EH (cell line): ENCODE data around the gene PDZRN3.

Experiments used
- DNase-seq: peaks from one replicate; pipeline ENCODE4 v3.0.0-alpha.2; 2015; ENCODE audit warnings: low read depth

Gene PDZRN3

DNA sequence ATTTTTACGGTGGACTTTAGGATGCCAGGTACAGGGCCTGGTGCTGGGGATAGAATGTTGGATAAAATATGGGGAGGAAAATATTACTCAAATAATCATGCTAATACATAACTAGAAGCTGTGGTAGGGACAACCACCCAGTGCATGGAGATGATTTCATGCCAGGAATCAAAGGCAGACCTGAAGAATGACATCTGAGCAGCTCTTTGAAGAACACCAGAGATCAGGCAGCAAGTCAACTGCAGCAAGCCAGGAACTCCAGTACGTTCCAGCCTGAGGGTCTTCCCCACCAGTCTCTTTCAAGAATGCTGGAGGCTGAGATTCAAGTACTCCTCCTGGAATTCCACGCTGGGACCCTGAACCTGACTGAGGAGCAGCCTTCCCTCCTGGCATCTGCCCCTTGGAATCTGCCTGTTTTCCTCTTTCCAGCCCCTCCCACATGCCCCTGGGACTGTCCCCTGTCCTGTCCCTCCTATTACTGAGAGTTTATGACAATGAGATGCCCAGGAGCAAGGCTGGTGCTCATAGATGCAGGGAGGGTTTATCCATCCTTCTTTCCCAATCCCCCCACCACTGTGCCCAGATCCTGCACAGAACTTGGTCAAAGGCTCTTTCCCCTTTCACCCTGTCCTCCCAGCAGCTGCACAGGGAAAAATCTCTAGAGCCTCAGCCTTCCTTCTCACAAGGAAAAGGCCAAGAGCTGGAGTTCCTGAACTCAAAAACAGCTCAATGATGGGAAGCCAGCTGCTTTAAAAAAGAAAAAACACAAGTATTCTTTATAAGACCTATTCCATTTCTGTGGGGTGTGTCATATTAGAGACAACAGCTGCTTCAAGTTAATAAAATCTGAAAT, 68.0 kb downstream of the PDZRN3 start:
- DNase-seq = peak; percentile 11

DNA sequence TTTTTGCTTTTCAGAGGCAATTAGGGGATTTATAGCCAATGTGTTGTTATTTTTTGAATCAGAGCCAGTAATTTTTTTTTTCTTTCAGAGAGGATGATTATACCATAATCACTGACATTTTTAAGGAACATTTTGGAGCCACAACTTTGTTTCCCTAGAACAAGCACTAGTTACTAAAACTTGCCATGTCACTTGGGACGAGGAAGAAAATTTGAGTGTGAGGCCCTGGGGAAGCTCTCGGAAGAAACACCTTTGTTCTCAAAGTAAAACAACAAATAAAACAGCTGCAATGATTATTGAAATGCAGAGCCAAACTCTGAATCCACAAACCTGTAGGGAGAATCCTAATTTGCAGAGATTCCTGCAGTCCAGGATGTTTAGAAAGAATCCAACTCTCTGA, 69.7 kb downstream of the PDZRN3 start:
- no peak for DNase-seq

DNA sequence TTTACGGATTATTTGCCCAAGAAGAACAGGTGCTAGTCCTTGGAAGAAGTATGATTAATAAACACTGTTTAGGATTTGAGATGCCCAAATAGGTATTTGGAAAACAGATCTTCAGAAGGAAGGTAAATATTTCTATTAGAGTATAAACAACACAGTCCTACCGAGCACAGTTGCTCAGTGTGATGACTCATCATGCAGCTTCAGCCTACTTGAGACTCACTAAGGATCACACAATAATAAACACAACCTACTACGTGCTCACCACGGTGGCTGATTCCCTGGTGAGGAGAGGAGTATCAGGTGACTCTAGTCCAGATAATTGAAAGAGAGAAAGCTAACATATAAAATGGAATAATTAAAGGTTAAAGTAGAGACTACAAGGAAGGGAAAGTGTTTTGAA, 72.0 kb downstream of the PDZRN3 start:
- DNase-seq = peak; percentile 52

DNA sequence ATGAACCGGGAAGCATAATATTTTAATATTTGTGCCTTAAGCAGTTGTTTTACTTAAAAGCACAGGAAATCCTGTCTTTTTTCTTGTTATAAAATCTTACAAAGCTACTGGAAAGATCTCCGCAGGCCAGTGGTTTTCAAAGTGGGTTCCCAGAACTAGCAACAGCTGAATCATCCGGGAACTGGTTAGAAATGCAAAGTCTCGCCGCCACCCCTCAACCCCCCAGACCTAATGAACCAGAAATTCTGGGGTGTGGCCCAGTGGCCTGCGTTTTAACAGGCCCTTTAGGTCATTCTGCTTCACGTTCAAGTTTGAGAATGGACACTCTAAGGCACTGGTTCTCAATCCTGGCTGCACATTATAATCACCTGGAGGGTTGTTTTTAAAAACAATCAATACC, 74.7 kb downstream of the PDZRN3 start:
- DNase-seq = no peak

DNA sequence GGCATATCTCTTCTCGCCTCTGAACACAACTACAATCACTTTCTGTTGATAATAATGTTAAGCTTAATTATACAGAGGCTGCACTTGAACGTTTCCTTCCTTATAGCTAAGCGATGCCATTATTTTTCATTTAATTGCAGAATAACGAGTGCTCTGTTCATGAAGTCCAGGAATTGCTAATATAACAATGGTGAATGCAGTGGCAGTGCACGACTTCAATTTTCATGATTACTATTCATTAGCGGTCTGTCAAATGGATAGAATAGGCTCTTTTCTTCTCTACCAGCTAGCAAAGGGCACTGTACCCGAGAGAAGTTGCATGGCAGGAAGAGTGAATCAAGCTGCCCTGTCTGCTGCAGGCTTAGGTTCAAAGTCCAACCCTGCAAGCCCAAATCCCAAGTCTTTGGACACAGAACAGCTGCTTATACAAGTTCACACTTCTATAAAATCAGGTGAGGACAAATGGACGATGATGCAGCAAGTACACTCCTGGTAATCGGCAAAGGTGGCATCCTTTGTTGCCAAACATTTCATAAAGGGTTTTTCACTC, 75.6 kb downstream of the PDZRN3 start:
- DNase-seq = no peak

DNA sequence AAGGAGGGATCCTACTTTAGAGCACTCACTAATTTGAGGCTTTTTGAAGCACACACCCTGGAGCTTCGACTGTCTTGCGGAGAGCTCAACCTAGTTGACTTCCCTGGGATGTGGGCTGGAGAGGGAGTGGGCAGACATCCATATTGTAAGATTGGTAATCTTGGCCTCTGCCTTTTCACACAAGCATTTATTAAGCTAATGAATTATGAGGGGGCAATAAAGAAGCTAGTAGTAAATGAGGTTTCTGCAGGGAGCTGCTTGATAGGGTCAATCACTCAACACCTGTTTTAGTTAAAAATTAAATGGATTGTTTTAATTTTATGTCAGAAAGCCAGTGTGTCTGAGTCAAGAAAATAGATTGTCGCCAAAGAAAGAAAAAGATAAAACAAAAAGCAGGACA, 76.3 kb downstream of the PDZRN3 start:
- DNase-seq = no peak

DNA sequence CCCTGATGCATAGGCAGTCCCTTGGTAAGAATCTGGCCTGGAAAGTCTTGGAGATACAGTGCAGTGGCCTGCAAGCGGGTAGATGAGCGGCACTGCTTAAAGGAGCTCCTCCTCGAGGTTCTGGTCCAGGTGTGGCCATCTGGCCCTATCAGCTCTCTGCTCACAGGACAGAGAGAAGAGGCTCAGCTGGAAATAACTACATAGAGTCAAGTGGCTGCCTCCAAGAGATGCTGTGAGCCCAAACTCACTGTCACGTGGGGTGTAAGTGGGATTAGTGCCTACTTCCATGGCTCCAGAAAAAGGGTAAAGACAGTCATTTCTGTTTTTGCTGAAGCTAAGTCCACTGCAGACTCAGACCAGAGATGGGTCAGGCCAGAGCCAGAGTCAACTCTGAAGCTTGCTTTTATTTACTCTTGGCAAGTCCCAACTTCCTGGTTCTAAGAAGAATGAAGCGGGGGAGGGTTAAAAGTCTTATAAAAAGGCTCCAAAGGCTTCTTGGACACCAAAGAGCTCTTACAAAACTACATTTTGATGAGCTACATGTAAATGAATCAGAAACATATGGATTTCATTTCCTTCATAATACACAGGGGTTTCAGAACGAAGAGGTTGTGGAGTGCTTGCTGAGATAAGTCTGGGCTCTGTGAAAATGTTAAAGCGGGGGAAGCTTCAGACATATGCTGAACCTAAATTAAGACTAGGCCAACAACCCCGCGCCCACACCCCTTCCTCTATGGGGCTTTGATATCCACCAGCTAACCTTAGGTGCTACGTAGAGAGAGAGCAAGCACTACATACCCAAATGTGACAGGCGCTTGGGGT, 77.1 kb downstream of the PDZRN3 start:
- DNase-seq = peak; percentile 97

DNA sequence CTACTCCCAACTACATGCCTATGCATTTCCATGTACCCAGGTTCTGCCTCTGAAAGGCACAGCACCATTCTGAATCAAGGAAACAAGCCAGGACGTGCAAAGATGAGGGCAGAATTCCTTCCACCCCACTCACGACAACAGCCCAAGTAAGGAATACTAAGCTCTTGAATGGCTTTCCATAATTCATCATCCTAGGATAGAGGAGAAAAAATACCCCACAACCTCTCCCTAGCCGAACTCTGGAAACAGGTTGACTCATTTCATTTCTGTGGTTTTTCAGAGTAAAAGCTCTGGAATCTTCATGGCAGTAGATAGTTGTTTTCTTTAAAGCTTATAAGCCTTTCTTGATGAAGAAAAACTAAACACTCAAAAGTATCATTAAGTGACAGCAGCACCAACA, 77.8 kb downstream of the PDZRN3 start:
- peak; percentile 97 for DNase-seq

DNA sequence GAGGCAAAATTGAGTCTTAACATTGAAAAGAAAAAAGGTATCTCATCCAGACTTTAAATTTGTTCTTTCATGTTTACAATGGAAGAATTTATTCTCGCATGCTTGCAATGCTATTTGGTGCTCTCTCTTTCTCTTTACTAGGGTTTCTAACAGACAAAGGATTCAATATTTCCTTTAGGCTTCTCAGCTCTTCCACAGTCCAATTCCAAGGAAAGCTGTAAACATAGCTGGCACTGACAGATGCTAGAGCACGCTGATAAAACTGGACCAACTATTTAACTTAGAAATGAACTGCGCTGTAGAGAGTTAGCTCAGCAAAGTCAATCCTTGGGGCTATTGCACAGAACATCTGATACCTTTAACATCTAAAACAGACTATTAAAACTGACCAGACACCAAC, 81.3 kb downstream of the PDZRN3 start:
- no peak for DNase-seq

DNA sequence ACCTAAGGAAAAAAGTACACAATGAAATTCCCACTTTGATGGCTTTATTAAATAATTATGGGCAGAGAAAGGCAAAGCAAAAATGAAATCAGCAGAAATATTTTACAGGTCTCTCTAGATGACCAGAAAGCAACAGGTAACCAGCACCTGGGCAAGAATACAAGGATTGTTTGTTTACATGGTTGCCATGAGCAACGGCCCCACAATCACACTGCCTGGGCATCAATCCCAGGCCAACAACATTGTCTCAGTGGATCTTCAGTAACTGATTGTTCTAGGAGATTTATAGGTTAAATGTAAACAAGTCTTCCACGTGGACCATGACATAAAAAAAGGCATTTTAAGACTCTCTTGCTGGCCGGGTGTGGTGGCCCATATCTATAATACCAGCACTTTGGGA, 82.6 kb downstream of the PDZRN3 start:
- DNase-seq = no peak

DNA sequence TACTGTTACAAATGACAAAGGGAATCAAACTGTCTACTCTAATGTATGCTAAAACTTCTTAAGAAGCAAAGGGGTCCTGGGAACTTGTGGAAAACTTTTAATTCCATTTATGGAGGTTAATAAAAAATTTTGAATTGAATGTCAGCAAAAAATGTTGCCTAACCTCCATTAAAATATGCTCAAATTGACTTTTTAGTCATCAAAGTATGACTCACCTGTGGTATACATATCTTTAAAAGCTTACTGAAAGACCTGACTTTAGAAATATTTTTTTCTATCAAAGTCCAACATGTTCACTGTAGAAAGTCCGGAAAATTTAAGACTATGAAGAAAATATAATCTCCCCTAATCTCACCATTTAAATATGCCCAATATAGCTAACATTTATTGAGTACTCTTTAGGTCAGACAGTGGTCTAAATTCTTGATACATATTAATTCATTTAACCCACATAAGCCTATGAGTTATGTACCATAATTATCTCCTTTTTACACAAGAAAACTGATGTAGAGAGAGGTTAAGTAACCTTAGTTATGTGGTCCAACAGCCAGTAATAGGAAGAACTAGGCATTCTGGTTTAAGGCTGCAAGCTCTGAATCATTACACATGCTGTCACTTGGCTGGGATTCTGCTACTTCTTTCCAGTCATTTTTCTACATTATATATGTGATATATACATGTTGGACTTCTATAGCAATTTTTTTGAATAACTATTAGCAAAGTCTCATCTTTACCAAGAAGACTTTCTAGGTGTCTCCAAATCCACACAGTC, 83.6 kb downstream of the PDZRN3 start:
- DNase-seq = peak; percentile 47

DNA sequence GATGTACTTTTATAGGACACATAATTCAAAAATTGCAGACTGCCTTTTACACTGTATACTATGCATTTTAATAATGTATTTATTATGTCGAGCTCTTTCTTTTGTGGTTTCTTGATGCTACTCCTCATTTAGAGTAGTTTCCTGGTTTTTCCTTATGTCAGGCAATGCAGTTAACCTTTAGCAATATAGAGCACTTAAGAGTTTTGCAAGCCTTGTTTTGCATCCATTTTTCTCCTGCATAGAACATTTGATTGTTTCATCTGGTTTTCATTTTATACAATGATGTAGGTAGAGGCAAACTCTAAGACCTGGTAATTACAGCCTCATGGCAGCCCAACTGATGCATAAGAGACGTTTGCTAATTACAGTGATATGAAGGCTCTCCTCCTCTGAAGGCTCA, 86.3 kb downstream of the PDZRN3 start:
- no peak for DNase-seq

DNA sequence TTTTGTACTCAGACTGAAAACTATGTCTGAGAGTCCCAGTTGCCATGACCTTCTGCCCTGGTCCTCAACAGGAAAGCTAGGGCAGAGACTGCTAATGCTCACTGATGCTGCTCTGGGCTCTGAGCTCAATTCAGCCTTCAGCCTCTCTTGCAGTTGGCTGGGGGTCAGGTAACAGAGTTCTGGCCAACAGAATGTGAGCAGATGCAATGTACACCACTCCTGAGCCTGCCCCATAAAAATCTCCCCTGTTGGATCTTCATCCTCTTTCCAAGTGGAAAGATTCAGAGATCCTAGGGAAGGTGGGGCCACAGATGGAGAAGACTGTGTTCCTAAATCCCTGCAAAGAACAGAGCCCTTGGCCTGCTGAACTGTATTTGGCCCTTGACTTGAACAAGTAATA, 87.8 kb downstream of the PDZRN3 start:
- DNase-seq = no peak

DNA sequence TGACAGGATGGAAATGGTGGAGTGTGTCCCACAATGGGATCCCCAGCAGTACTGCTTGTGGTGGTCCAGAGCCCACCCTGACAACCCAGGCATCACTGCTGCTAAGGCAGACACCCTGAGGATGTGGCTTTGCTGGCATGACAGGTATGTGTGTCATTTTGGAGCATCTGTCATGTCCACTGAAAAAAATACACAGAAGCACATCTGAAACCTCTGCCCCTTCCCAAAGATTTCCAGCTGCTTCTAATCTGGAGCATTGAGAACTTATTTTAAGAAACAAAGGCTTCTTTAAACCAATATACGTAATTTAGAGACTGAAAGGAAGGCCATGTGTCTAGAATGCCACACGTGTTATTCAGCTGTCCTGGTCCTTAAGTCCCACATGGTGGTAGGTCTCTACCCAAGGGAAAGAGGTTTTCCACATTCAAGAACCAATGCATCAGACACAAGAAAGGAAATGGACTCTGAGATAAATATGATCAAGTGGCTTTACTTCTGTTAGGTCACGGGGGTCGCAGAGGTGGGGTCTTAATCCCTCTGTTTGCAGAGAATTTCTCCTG, 88.3 kb downstream of the PDZRN3 start:
- peak; percentile 12 for DNase-seq

DNA sequence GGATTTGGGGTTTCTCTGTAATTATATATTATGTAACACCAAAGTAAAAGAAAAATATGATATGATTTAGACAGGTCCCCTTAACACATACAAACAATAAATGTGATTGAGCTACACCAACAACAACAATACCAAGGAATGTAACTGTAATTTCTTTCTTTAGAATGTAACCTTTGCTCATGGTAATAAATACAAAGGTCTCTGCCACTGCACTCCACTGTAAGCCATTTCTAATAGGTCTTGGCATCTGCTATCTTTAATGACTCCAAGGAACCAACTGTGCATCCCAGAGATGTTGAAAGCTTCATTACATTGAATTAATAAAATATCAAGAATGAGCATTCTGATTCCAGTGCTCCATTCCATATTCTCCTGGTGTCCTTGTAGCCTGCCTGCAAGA, 88.8 kb downstream of the PDZRN3 start:
- DNase-seq = no peak

DNA sequence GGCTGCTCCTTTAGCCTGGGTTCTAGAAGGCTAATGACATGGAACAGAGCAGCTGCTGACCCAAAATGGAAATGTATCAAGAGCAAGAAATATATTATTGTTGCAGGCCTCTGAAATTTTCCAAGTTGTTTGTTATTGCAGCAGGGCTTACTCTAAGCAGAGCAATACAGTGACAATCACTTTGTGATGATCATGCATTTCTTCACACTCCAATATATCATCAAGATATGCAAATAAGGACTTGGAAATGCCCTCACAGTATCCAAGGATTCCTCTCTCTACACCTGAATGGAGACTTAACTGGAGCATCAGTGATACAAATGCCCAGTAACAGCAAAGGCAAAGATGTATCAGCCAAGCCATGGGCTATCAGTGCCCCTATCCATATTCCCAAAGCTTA, 89.6 kb downstream of the PDZRN3 start:
- DNase-seq = no peak

DNA sequence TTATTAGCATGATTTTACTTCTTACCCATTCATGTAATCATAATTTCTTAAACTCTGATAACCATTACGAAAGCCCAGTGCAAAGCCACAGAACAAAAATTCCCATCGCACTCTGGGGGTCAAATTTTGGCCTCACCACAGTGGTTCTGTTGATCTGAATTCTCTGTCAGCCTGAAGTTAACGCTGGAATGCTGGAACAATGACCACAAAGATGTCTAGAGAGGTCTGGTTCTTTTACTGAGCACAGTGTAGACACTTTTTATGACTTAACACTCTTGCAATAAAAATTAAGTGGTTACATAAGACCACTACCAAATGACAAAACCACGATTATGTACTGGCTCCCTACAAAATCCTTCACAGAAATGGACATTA, 94.7 kb downstream of the PDZRN3 start:
- peak; percentile 96 for DNase-seq

DNA sequence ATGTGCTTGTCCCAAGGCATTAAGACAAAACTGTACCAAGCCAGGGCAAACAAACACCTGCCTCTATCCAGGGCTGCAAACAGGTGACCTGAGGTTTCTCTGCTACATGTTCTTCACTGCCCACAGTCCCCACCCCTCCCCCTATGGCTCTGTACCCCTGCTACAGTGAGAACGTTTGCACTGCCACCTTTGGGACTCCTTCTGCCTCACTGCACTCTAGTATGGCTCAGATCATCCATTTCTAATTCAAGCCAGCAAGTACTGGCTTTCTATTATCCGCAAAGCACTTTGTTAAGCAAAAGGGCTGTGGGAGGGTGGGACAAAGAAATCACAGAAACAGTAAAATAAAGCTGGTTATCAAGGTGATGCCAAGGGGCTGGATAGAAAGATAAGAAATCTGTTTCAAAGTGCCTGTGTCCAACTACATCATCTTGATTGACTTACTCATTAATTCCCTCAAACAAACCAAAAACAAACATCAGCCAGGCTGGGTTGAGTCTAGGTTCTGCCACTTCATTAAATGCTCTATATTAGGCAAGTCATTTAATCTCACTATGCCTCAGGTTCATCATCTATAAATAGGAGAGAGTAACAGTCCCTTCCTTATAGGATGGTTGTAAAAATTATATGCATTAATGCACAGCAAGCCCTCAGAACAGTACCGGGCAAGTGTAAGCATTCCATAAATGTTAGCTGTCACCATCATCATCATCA, 95.3 kb downstream of the PDZRN3 start:
- no peak for DNase-seq

DNA sequence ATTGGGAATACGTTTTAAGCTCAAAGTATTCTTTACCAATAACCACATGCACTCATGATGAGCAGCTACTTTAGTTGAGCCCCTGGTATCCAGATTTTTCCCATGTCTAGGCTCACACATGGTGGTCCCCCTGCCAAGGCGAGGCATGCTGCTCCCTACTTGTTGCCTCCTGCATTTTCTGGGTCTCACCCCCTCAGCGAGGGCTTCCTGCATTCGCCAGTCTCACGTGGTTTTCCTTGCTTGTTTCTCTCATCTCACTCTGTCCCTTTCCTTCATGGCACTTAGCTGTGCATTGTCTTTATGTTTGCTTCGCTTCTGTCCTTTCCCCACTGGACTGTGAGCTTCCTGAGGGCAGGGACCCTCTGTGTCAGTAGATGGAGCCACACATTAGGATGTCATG, 99.2 kb downstream of the PDZRN3 start:
- DNase-seq = no peak

DNA sequence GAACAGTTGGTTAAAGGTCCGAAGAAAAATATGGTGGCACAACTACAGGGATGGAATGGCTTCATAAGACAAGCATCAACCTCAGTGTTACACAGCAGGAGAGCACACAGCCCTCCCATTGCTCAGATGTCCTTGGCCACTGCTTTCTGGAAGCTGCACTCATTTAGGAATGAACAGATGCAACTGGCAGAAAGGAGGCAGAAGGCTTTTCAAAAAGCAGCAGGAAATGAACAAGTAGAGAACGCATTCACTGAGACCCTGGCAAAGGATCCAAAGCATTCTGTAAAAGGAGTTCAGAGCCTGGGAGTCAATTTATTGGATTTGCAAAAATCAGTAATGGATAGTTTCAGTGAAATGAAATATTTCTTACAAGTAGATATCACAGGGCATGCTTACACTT, 101.1 kb downstream of the PDZRN3 start:
- DNase-seq = no peak

DNA sequence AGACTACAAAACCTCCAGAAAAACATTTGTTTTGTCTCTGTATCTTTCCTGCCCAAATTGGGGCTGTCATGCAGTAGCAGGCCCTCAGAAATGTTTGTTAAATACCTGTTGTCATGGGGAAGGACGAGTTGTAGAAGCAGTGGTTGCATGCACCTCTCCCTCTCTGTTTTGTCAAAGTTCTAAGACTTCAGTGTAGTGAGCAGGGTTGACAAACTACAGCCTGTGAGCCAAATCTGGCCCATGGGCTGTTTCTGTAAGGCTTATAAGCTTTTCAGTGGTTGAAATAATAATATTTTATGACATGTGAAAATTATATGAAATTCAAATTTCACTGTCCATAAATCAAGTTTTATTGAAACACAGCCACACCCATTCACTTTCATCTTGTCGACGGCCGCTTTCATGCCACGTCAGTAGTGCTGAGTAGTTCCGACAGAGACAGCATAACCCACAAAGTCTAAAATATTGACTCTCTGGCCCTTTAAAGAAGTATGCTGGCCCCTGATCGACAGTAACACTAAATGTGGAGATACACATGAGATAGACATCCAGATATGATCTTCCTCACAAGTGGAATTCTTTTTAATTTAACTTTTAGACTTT, 102.9 kb downstream of the PDZRN3 start:
- DNase-seq = no peak
